ENCODE data around the gene NLK.
"Not testable (repeated sequence)": the region's sequence is repeated elsewhere in the genome, so short reads cannot be mapped to it uniquely, and the experiment has no call there.

The NLK gene

DNA sequence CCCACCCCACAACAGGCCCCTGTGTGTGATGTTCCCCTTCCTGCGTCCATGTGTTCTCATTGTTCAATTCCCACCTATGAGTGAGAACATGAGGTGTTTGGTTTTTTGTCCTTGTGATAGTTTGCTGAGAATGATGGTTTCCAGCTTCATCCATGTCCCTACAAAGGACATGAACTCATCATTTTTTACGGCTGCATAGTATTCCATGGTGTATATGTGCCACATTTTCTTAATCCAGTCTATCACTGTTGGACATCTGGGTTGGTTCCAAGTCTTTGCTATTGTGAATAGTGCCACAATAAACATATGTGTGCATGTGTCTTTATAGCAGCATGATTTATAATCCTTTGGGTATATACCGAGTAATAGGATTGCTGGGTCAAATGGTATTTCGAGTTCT, 7.0 kb upstream of the NLK start:
- in situ Hi-C loops (cut with HindIII; ENCODE audit: low pct_ligation_motif_present, low pct_unique_long_range_greater_than_20kb, low sequenced_read_pairs); DNase-seq: not testable (repeated sequence)

DNA sequence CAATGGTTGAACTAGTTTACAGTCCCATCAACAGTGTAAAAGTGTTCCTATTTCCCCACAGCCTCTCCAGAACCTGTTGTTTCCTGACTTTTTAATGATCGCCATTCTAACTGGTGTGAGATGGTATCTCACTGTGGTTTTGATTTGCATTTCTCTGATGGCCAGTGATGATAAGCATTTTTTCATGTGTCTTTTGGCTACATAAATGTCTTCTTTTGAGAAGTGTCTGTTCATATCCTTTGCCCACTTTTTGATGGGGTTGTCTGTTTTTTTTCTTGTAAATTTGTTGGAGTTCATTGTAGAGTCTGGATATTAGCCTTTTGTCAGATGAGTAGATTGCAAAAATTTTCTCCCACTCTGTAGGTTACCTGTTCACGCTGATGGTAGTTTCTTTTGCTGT, 6.6 kb upstream of the NLK start:
- in situ Hi-C loops (cut with HindIII; ENCODE audit: low pct_ligation_motif_present, low pct_unique_long_range_greater_than_20kb, low sequenced_read_pairs); DNase-seq: not testable (repeated sequence)

DNA sequence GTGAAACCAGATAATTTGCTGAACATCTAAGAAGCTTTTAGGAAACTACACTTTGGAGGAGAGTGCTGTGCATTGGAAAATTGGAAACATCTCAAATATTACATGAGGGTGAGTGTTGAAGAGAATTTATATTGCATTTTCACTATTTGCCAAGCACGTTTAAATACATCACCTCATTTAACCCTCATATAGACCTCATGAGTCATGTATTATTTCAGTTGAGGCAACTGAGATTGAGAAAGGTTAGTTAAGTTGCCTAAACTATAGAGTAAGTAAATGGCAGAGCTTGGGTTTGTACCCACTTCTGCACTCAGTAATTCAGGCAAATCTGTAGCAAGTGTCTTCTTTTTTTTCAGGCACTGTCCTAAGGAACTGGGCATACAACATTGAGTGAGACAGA, 3.7 kb upstream of the NLK start:
- DNase-seq, result no peak
- in situ Hi-C loops (cut with HindIII; ENCODE audit: low pct_ligation_motif_present, low pct_unique_long_range_greater_than_20kb, low sequenced_read_pairs), result no loop called here

DNA sequence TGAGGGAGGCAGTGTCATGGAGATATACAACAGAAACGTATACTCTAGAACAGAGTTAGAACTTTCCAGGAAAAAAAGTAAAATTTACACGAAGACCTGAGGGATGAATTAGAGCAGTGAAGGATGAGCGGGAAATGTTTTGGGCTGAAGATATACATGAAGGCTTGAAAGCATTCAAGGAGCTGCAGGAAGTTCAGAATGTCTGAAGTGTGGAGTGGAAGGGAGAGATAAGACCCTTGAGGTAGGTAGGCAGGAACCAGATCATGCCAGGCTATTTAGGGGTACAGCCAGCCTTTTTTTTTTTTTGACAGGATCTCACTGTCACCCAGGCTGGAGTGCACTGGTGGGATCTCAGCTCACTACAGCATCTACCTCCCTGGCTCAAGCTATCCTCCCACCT, 3.2 kb upstream of the NLK start:
- in situ Hi-C loops (cut with HindIII; ENCODE audit: low pct_ligation_motif_present, low pct_unique_long_range_greater_than_20kb, low sequenced_read_pairs), result no loop called here
- no peak for DNase-seq

DNA sequence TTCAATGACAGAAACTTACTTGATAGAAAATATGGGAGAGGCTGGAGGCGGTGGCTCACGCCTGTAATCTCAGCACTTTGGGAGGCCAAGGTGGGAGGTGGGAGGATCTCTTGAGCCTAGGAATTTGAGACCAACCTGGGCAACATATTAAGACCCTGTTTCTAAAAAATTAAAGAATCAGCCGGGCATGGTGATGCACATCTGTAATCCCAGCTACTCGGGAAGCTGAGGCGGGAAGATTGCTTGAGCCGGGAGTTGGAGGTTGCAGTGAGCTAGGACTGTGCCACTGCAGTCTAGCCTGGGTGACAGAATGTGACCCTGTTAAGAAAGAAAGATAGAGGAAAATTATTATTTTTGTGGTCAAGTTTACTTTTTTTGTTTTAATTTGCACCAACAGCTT, 2.1 kb upstream of the NLK start:
- in situ Hi-C loops (cut with HindIII; ENCODE audit: low pct_ligation_motif_present, low pct_unique_long_range_greater_than_20kb, low sequenced_read_pairs), result no loop called here

DNA sequence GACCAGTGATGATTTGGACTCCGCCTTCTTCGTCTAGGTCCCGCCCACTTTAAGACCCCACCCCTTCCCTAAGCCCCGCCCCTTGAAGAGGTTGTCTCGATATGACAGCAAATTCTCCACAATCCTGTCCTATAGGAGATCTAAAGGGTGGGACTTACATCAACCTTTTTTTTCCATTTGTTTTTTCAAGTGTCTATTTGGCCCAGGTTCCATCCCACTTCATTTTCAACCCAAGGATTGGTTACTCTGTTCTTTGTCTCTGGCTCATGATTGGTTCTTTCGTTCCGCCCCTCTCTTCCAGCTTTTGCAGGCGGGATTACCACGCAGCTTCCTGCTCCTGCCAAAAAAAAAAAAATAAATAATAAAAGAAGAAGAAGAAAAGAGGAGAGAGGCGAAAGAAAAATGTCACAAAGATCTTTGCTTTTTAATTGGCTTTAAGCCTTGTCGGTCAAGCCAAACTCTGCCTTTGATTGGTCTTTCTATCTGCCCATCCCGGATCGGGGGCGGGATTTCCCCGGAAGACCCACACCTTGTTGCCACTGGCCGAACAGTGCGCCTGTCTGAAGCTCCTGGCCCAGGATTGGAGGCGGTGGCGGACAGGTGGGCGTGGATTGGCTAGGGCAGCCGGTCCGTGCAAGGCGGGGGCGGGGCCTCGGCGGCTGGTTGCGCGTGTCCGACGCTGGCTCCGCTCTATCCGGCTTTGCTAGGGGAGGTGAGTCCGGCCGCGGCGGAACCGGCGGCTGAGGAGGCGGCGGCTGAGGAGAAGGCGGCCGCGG, 1.2 kb upstream of the NLK start:
- in situ Hi-C loops (cut with HindIII; ENCODE audit: low pct_ligation_motif_present, low pct_unique_long_range_greater_than_20kb, low sequenced_read_pairs), result no loop called here
- DNase-seq, result peak; percentile 99

More for the DNA sequence above, 2.1 kb upstream of the NLK start:
- no peak for DNase-seq

DNA sequence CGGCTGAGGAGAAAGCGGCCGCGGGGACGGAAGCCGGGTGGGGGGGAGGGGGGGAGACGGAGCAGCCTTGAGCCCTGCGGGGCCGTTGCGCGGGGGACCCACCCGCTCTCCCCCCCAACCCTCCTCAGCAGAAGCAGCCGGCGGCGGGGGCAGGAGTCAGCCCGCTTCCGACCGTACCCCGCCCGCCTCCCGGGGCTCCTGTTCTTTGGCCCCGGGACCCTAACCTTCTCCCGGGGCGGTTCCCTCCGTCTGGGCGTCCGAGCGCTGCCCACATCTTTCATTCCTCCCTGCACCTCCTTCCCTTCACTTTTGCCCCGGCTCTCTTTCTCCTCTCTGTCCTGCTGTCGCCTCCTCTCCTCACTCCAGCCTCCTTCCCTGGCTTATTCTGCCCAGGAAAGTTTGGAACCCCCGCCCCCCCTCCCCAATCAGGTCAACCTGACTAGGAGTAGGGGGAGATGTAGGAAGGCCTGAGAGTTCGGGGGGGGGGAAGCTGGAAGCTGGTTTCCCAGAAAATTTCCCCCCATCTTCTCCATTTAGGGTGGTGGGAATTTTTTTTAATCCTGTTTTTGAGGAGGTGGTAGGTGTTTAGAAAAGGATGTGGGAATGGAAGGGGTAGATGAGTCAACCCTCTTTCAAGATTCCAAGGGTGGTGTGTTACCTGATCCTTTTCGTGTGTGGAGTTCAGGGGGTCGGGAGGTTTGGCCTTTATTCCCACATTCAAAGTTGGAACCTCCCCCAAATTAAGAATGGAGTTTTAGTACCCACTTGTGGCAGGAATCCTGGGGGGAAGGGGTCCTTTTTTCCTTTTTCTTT, 427 bp upstream of the NLK start:
- in situ Hi-C loops (cut with HindIII; ENCODE audit: low pct_ligation_motif_present, low pct_unique_long_range_greater_than_20kb, low sequenced_read_pairs), result no loop called here
- DNase-seq, result peak; percentile 8

DNA sequence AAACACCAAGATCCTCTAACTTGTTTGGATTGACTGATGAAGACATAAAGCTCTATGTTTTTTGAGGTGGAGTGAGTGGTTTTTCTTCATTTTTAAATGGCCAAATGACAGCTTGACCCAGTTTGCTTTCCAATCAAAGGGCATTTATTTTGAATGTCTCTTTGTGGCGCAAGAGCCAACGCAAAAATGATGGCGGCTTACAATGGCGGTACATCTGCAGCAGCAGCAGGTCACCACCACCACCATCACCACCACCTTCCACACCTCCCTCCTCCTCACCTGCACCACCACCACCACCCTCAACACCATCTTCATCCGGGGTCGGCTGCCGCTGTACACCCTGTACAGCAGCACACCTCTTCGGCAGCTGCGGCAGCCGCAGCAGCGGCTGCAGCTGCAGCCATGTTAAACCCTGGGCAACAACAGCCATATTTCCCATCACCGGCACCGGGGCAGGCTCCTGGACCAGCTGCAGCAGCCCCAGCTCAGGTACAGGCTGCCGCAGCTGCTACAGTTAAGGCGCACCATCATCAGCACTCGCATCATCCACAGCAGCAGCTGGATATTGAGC, 329 bp downstream of the NLK start:
- DNase-seq, result no peak

DNA sequence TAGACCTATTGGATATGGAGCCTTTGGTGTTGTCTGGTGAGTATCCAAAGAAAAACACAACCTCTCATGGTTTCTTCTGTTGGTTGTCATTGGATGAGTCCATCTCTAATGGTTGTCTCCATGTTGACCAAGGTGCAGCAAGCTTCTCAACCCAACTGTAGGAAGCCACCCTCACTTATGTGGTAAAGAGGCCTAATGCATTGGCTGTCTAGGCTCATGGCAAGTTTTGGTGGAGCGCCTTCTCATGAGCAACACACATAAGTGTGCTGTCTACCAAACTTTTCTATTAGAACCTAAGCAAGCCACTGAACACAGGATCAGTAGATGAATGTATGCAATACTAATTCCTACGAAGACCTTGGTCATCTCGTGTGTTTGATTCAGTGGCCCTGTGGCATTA, 819 bp downstream of the NLK start:
- in situ Hi-C loops (cut with HindIII; ENCODE audit: low pct_ligation_motif_present, low pct_unique_long_range_greater_than_20kb, low sequenced_read_pairs), result no loop called here
- DNase-seq, result no peak

More for the DNA sequence above, 329 bp downstream of the NLK start:
- in situ Hi-C loops (cut with HindIII; ENCODE audit: low pct_ligation_motif_present, low pct_unique_long_range_greater_than_20kb, low sequenced_read_pairs), result no loop called here

DNA sequence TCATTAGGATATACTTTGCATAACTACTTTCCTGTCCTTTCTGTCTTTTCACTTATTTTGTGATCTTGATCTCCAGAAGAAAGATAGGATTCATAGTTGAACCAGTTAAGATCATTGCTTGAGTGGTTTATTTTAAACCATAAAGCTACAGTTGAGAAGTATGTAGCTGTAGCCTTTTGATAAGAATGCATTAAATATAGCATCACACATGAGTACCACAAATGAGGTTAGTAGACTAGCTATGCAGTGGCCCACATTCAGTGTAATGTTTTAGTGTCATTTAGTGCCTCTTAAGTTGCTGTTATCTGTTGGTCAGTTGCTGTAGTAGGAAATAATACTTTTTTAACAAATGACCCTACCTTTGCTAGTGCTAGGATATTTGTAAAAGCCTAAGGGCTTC, 1.3 kb downstream of the NLK start:
- in situ Hi-C loops (cut with HindIII; ENCODE audit: low pct_ligation_motif_present, low pct_unique_long_range_greater_than_20kb, low sequenced_read_pairs), result no loop called here
- DNase-seq, result no peak

DNA sequence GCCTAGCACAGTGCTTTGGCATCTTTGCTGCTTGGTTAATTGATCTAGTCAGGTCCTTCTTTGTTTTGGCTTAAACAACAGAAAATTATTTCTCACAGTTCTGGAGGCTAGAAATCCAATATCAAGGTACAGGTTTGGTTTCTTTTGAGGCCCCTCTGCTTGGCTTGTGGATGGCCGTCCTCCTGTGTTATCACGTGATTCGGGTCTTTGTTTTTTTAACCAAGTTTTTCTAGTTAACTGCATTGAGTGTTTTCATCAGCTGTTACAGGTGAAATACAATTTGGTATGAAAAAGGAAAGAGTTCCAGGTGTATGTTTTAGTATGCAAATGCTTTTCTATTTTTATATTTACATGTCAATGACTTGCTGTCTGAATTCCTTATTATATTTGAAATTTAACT, 2.8 kb downstream of the NLK start:
- in situ Hi-C loops (cut with HindIII; ENCODE audit: low pct_ligation_motif_present, low pct_unique_long_range_greater_than_20kb, low sequenced_read_pairs), result no loop called here
- DNase-seq, result no peak

DNA sequence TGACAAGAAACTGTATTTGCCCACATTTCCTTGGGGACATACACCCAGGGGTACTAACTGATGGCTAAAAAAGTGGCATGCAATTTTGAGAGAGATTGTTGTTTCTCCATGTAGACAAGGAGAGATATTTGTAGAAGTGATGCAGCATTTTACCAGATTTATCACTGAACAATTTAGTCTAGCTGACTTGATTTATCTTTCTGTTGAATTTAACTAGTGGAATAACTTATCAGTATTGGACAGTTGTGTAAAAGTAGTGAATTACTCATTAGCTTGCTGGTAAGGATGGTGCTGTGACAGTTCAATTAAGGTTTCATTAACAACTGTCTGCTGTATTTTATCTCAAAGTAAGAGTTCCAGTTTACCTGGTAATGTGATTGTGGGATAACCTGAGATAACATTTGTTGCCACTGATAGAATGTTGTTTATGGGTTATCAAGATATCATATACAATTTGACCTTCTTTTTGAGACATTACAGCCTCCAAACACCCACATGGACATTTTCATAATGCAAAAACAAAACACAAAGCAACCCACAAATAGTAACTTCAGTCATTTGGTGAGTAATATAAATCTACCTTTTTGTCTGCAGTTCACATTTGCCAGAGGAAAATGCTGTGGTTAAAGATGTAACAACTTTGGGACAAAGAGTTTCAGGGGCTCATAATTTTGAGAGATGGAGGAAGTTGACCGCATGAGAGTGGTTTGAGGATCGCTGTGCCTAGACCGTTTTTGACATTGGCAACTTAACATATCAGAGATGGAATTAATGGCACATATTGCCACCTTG, 3.8 kb downstream of the NLK start:
- in situ Hi-C loops (cut with HindIII; ENCODE audit: low pct_ligation_motif_present, low pct_unique_long_range_greater_than_20kb, low sequenced_read_pairs), result no loop called here

DNA sequence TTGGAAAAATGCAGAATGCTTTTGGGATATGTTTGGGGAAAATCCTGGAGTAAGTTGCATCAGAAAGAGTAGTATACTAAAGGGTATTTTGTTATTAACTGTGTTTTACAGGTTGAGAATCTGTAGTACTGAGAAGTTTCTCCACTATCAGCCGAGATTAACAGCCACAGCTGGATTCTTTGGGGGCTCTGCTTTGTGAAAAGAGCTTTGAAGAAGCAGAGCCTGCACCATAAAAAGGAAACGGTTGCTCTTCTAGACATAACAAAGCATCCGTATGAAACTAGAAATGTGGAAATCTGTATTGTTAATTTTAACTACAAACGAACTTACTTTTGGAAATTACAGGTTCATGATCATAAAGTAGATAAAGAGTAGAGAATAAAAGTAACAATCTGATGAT, 5.3 kb downstream of the NLK start:
- in situ Hi-C loops (cut with HindIII; ENCODE audit: low pct_ligation_motif_present, low pct_unique_long_range_greater_than_20kb, low sequenced_read_pairs), result no loop called here
- DNase-seq, result no peak

More for the DNA sequence above, 3.8 kb downstream of the NLK start:
- DNase-seq, result no peak

DNA sequence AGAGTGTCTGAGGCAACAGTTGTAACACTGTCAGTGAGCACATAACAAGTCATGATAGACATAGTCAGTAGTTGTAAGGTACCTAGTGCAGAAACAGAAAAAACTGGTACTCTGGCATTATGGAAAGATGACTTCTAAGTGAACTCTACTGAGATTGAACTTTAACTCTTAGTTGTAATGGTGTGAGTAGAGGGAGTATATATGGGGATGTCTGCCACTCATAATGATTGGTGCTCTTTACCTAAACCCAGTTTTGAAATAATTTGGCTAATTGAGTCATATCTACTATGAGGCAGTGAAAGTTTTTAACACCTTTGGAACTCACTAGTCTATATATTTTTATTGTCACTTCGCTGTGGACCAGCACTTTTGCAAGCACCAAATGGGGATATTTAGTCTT, 6.6 kb downstream of the NLK start:
- no peak for DNase-seq
- in situ Hi-C loops (cut with HindIII; ENCODE audit: low pct_ligation_motif_present, low pct_unique_long_range_greater_than_20kb, low sequenced_read_pairs), result no loop called here

DNA sequence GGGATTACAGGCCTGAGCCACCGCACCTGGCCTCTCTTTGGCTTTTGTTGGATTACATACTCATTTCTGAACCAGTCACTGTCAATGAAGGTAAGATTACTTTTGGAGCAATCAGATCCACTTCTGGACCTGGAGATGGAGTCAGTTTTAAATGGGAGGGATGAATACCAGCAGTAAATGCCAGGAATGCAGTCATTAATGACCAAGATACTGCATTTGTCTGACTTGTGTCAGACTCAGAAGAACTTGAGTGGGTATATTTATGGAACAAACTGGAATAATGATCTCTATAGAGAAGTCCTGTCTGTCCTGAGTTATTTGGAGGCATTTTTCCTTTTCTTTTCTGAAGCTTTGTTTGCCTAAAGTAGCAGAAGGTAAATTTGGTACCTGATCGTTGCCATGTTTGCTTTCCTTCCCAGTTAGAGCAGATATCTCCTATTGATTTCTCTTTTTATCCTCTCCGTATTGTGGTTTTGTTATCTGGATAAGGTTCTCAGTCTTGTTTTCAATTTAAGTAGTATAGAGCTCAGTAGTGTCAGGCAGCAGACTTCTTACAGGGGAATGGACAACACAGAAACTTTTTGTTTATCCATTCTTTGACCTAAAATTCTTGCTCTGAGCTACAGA, 10.7 kb downstream of the NLK start:
- no peak for DNase-seq
- in situ Hi-C loops (cut with HindIII; ENCODE audit: low pct_ligation_motif_present, low pct_unique_long_range_greater_than_20kb, low sequenced_read_pairs), result no loop called here

DNA sequence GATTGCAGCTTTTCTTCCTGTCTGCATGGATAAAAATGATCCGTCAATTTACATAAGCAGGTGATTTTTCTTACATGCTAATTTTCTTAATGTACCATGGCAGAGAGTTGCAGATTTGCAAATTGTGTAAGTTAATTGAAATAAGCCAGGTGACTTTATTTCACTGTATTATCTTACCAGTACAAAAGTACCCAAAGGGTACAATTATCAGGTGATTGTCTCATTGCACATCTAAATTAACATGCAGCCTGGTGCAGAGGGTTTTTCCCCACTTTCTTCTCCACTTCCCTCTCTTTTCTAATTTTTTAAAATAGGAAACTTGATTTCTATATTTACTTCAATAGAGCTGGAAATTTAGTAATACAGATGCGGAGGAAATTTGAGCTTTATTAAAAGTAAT, 11.2 kb downstream of the NLK start:
- no peak for DNase-seq
- in situ Hi-C loops (cut with HindIII; ENCODE audit: low pct_ligation_motif_present, low pct_unique_long_range_greater_than_20kb, low sequenced_read_pairs), result no loop called here

DNA sequence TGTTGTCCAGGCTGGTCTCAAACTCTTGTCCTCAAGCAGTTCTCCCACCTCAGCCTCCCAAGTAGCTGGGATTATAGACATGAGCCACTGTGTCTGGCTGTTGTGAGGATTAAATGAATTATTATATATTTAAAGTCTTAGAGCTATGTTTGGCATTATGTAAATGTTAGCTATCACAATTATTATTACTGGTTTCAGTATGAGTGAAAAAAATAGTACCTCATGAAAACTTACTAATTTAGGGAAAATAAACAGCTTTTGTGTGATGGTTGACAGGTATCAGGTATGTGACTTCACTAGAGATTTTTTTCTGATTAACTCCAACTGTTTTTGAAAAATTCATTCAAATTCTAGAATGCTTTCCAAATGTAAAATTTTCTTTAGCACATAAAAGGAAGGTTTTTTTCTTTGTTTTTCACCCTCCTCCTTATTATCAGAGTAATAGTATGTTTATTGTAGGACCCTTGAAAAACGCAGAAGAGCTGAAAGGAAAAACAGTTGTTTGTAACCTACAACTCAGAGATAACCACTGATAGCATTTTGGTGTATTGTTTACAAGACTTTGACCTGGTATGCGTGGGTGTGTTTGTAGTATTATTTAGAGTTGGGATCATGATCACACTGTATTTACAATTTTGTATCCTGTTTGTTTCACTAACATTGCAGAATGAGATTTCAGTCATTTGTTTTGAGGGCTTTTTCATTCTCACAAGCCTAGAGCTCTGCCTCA, 13.2 kb downstream of the NLK start:
- no peak for DNase-seq
- in situ Hi-C loops (cut with HindIII; ENCODE audit: low pct_ligation_motif_present, low pct_unique_long_range_greater_than_20kb, low sequenced_read_pairs), result no loop called here

DNA sequence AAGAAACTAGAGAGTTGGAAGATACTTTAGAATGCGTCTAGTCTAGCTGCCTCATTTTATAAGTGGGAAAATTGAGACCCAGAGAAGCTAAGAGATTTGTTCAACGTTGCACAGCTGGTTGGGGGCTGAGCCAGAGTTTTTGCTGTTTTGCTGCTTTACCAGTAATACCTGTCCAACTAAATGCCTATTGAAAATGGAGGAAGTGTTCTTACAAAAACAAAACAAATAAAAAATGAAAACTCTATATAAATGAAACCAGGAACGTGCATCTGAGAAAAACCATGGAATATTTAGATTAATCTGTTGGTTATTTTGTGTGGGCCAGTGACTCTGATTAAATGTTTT, 13.8 kb downstream of the NLK start:
- in situ Hi-C loops (cut with HindIII; ENCODE audit: low pct_ligation_motif_present, low pct_unique_long_range_greater_than_20kb, low sequenced_read_pairs), result no loop called here
- DNase-seq, result no peak

Measured in ACHN (cell line).